T-helper 2 cell treated with Interferon-gamma antibody and Interleukin-4, amounts not matched to agents 5 μg/mL and 100 μg/mL, for 36 hours (primary cell): ENCODE results near the gene TMEM53.

Experiments
- DNase-seq: peaks from one replicate; pipeline ENCODE4 v3.0.0; 2021; ENCODE audit warnings: low spot score
- H3K27ac Mint-ChIP-seq: one replicate; pipeline ENCODE4 v1.8.0; 2021; ENCODE audit warnings: mild to moderate bottlenecking, mixed read lengths
- H3K27me3 Mint-ChIP-seq: one replicate; pipeline ENCODE4 v1.8.0; 2021; ENCODE audit warnings: low read depth, mixed read lengths
- H3K36me3 Mint-ChIP-seq: one replicate; pipeline ENCODE4 v1.8.0; 2021; ENCODE audit warnings: low read depth, mixed read lengths
- H3K4me1 Mint-ChIP-seq: one replicate; pipeline ENCODE4 v1.8.0; 2021; ENCODE audit warnings: low read depth, mixed read lengths
- H3K4me3 Mint-ChIP-seq: one replicate; pipeline ENCODE4 v1.8.0; 2022; ENCODE audit warnings: mild to moderate bottlenecking, moderate library complexity, mixed read lengths
- H3K9me3 Mint-ChIP-seq: one replicate; pipeline ENCODE4 v1.8.0; 2021; ENCODE audit warnings: mixed read lengths

The TMEM53 gene

GRCh38 chr1:44689447-44689765 is 15.1 kb upstream of the TMEM53 start:
- no peaks in the 10 kb centered on the region for H3K9me3 Mint-ChIP-seq
- H3K36me3 Mint-ChIP-seq: no peaks in the 10 kb centered on the region
- no peak overlapping the region for H3K27ac Mint-ChIP-seq
- DNase-seq: no peak
- peaks cover 3% of the 10 kb centered on the region for H3K4me1 Mint-ChIP-seq
- H3K4me3 Mint-ChIP-seq: no peak overlapping the region
- H3K27me3 Mint-ChIP-seq: no peaks in the 10 kb centered on the region

GRCh38 chr1:44688760-44689446 is 14.6 kb upstream of the TMEM53 start:
- no peak for DNase-seq
- Mint-ChIP-seq H3K27me3 (no peaks in the 10 kb centered on the region), H3K27ac (no peak overlapping the region), H3K36me3 (no peaks in the 10 kb centered on the region), H3K4me1 (peaks cover 4% of the 10 kb centered on the region), H3K4me3 (no peak overlapping the region), H3K9me3 (no peaks in the 10 kb centered on the region)

GRCh38 chr1:44685881-44686280 is 11.6 kb upstream of the TMEM53 start:
- Mint-ChIP-seq H3K9me3 (no peaks in the 10 kb centered on the region), H3K27ac (no peak overlapping the region), H3K4me3 (no peak overlapping the region), H3K4me1 (peaks cover 3% of the 10 kb centered on the region), H3K36me3 (no peaks in the 10 kb centered on the region), H3K27me3 (no peaks in the 10 kb centered on the region)
- no peak for DNase-seq

- Mint-ChIP-seq H3K4me1 (peaks cover 3% of the 10 kb centered on the region), H3K36me3 (no peaks in the 10 kb centered on the region), H3K27me3 (no peaks in the 10 kb centered on the region), H3K4me3 (no peak overlapping the region), H3K9me3 (no peaks in the 10 kb centered on the region), H3K27ac (no peak overlapping the region)
- DNase-seq: no peak
Observed at GRCh38 chr1:44685218-44685617, 10.9 kb upstream of the TMEM53 start.

GRCh38 chr1:44684525-44684924 is 10.2 kb upstream of the TMEM53 start:
- no peak for DNase-seq
- Mint-ChIP-seq H3K27me3 (no peaks in the 10 kb centered on the region), H3K36me3 (no peaks in the 10 kb centered on the region), H3K4me1 (peaks cover 3% of the 10 kb centered on the region), H3K27ac (no peak overlapping the region), H3K4me3 (no peak overlapping the region), H3K9me3 (no peaks in the 10 kb centered on the region)

GRCh38 chr1:44682883-44683265 is 8.6 kb upstream of the TMEM53 start:
- Mint-ChIP-seq H3K4me3 (no peak overlapping the region), H3K27me3 (no peaks in the 10 kb centered on the region), H3K9me3 (no peaks in the 10 kb centered on the region), H3K27ac (no peak overlapping the region), H3K4me1 (peaks cover 3% of the 10 kb centered on the region), H3K36me3 (no peaks in the 10 kb centered on the region)
- DNase-seq: no peak

- H3K36me3 Mint-ChIP-seq: no peaks in the 10 kb centered on the region
- H3K4me1 Mint-ChIP-seq: peaks cover 3% of the 10 kb centered on the region
- H3K27me3 Mint-ChIP-seq: no peaks in the 10 kb centered on the region
- no peak overlapping the region for H3K4me3 Mint-ChIP-seq
- no peak overlapping the region for H3K27ac Mint-ChIP-seq
- no peaks in the 10 kb centered on the region for H3K9me3 Mint-ChIP-seq
- no peak for DNase-seq
Observed at GRCh38 chr1:44681905-44682882, 7.9 kb upstream of the TMEM53 start.

GRCh38 chr1:44679468-44679867 is 5.2 kb upstream of the TMEM53 start:
- DNase-seq: no peak
- Mint-ChIP-seq H3K4me3 (no peak overlapping the region), H3K4me1 (peaks cover 10% of the 10 kb centered on the region), H3K27me3 (no peaks in the 10 kb centered on the region), H3K36me3 (no peaks in the 10 kb centered on the region), H3K27ac (no peak overlapping the region), H3K9me3 (no peaks in the 10 kb centered on the region)

GRCh38 chr1:44678626-44679025 is 4.3 kb upstream of the TMEM53 start:
- Mint-ChIP-seq H3K36me3 (no peaks in the 10 kb centered on the region), H3K9me3 (no peaks in the 10 kb centered on the region), H3K4me1 (peaks cover 10% of the 10 kb centered on the region), H3K4me3 (no peak overlapping the region), H3K27me3 (no peaks in the 10 kb centered on the region), H3K27ac (no peak overlapping the region)
- DNase-seq: no peak

GRCh38 chr1:44678120-44678519 is 3.8 kb upstream of the TMEM53 start:
- Mint-ChIP-seq H3K4me3 (no peak overlapping the region), H3K4me1 (peaks cover 15% of the 10 kb centered on the region)

GRCh38 chr1:44677201-44677766 is 3.0 kb upstream of the TMEM53 start:
- Mint-ChIP-seq H3K27ac (no peak overlapping the region), H3K4me1 (peaks cover 21% of the 10 kb centered on the region), H3K9me3 (no peaks in the 10 kb centered on the region), H3K4me3 (no peak overlapping the region), H3K27me3 (no peaks in the 10 kb centered on the region), H3K36me3 (no peaks in the 10 kb centered on the region)
- DNase-seq: no peak

More at GRCh38 chr1:44678120-44678519, 3.8 kb upstream of the TMEM53 start:
- Mint-ChIP-seq H3K27ac (no peak overlapping the region), H3K36me3 (no peaks in the 10 kb centered on the region), H3K27me3 (no peaks in the 10 kb centered on the region), H3K9me3 (no peaks in the 10 kb centered on the region)
- no peak for DNase-seq

GRCh38 chr1:44676484-44677200 is 2.4 kb upstream of the TMEM53 start:
- Mint-ChIP-seq H3K27ac (no peak overlapping the region), H3K9me3 (no peaks in the 10 kb centered on the region), H3K4me3 (no peak overlapping the region), H3K4me1 (peaks cover 27% of the 10 kb centered on the region), H3K36me3 (no peaks in the 10 kb centered on the region), H3K27me3 (no peaks in the 10 kb centered on the region)
- no peak for DNase-seq

- no peaks in the 10 kb centered on the region for H3K27me3 Mint-ChIP-seq
- H3K9me3 Mint-ChIP-seq: no peaks in the 10 kb centered on the region
- H3K4me3 Mint-ChIP-seq: peak overlapping the region; percentile 88
- peak overlapping the region; percentile 88 for H3K27ac Mint-ChIP-seq
- no peak for DNase-seq
- no peaks in the 10 kb centered on the region for H3K36me3 Mint-ChIP-seq
- peaks cover 27% of the 10 kb centered on the region for H3K4me1 Mint-ChIP-seq
Observed at GRCh38 chr1:44675186-44675585, 905 bp upstream of the TMEM53 start.

GRCh38 chr1:44673675-44674112 is 587 bp downstream of the TMEM53 start:
- no peak for DNase-seq
- Mint-ChIP-seq H3K9me3 (no peaks in the 10 kb centered on the region), H3K4me3 (peak overlapping the region; percentile 88), H3K36me3 (no peaks in the 10 kb centered on the region), H3K27me3 (no peaks in the 10 kb centered on the region), H3K27ac (peak overlapping the region; percentile 73), H3K4me1 (peaks cover 27% of the 10 kb centered on the region)
